GM18507 (cell line): Measurements from ENCODE around the gene OBSCN.
"Not testable (repeated sequence)": the region's sequence is repeated elsewhere in the genome, so short reads cannot be mapped to it uniquely, and the experiment has no call there.

ENCODE experiments used
- DNase-seq: peaks from one replicate; pipeline ENCODE4 v3.0.0; 2011; ENCODE audit warnings: low read depth; ENCODE audit not compliant: insufficient read length; ENCODE audit errors: extremely low spot score
- FAIRE-seq: peaks from 2 replicates; lab custom pipeline; 2011; peaks lifted over from hg19 to GRCh38; lab: Jason Lieb, UNC

OBSCN gene

DNA sequence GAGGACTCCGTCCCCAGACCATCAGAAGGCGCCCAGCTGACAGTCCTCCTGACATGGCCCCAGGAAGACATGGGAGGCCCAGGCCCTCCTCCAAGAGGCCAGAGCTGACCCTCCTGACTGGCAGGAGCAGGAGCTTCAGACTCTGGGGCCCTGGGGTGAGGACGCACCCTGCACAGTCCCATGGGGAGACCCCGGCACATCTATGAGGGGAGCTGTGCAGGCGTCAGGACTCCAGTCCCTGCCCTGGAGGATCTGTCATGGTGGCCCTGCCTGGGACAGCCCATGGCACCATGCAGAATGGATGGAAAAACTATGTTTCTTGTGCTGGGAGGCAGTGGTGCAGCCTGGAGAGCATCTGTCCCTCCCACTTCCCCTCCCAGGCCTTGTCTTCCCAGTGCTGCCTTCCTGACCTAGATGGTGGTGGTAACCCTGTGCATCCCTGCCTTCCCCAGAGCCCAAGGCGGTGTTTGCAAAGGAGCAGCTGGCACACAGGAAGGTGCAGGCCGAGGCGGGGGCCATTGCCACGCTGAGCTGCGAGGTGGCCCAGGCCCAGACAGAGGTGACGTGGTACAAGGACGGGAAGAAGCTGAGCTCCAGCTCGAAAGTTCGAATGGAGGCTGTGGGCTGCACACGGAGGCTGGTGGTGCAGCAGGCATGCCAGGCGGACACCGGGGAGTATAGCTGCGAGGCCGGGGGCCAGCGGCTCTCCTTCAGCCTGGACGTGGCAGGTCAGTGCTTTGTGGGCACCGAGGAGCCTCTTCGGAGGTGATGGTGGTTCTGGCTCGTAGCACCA is 41.9 kb downstream of the OBSCN start:
- FAIRE-seq (no peak), DNase-seq (no peak)

DNA sequence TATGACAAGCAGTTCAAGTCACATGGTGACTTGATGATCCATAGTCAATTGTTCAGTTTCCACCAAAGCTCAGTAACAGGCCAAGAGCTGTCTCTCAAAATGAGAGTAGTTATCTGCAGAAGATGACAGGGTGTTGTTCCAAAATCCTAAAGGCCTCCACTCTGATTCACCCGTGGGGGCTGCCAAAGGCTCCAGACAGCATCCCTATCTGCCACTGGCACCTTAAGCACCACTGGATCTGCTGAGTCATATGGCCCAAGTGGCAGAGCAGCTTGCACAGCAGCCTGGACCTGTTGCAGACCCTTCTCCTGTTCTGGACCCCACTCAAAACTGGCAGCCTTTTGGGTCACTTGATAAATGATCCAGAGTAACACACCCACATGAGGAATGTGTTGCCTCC is 44.6 kb downstream of the OBSCN start:
- not testable (repeated sequence) for DNase-seq, FAIRE-seq

- FAIRE-seq, result no peak
- no peak for DNase-seq
These were observed 49.0 kb downstream of the OBSCN start for GRCh38 chr1:228256626-228257375.

DNA sequence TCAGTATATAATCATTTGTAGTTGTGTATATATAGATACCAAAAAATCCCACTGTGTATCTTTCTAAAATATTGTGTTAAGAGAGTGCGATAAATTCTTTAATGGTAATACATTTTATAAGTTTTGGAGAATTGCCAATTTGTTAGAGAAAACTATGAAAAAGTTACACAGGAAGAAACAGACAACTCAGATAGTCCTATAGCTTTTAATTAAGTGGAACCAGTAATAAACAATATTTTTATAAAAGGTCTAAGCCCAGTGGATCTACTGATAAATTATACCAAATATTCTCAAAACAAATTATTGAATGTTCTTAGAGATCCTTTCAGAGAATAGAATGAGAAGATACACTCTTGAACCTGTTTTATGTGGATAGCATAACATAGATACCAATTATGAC is 50.6 kb downstream of the OBSCN start:
- FAIRE-seq (no peak), DNase-seq (no peak)

DNA sequence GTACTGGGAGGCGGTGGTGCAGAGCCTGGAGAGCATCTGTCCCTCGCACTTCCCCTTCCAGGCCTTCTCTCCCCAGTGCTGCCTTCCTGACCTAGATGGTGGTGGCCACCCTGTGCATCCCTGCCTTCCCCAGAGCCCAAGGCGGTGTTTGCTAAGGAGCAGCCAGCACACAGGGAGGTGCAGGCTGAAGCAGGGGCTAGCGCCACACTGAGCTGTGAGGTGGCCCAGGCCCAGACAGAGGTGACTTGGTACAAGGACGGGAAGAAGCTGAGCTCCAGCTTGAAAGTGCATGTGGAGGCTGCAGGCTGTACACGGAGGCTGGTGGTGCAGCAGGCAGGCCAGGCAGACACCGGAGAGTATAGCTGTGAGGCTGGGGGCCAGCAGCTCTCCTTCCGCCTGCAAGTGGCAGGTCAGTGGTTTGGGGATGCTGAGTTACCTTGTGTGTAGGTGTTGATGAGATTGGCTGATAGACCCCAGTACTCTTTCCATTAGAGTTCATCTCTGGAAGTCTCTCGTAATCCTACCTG is 51.6 kb downstream of the OBSCN start:
- no peak for FAIRE-seq
- no peak for DNase-seq

DNA sequence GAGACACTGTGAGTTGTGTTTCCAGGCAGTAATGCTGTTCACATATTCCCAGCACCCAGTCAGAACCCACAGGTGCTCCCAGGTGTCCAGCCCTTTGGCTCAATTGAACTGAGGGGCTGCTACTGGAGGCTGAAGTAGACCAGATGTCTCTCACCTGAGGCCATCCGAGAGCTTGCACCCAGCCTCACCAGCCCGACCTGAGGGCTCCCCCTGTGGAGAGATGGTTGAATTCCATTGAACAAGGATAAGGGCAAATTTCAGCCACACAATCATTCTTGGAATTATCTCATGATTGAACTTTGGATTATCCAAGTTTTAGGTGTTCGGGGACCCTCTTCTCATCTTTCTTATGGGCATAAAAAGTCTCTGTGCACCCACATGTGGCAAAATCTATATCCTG is 52.1 kb downstream of the OBSCN start:
- DNase-seq (no peak), FAIRE-seq (no peak)

DNA sequence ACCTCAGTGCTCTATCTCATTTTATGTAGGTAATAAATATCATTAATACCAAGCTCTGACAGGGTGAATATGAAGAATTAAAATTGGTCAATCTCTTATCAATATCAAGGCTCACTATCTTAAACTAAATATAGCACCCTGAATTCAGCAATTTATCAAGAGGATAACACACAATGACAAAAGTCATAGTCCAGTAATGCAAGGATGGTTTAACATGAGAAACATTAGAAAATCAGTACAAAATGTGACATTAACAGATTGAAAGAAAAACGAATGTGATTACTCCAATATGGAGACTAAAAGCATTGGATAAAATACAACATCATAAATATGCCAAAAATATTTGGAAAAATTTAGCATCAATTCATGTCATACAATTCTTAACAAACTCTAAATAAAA is 53.9 kb downstream of the OBSCN start:
- no peak for DNase-seq
- no peak for FAIRE-seq

DNA sequence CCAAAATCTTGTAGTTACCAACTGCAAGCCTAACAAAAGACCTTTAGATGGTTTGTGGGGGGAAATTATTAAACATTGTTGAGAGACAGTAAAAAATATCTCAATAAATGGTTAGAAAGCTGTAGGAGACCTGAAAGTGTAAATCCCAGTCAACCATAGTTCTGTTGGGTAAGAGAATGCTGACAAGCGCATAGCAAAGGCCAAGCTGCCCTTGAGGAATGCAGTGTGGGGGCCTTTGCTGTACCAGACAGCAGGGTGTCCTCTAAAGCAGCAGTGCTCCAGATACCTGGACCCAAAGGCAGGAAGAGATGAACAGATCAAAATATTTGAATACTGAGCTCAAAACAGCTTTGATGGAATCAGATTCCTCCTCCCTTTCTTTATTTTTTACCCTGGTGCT is 54.6 kb downstream of the OBSCN start:
- FAIRE-seq, result no peak
- DNase-seq, result no peak

- FAIRE-seq, result no peak
- DNase-seq, result no peak
These were observed 55.8 kb downstream of the OBSCN start for GRCh38 chr1:228263636-228264035.

- FAIRE-seq, result no peak
- no peak for DNase-seq
These were observed 56.4 kb downstream of the OBSCN start for GRCh38 chr1:228264090-228264829.

- FAIRE-seq, result no peak
- no peak for DNase-seq
These were observed 57.3 kb downstream of the OBSCN start for GRCh38 chr1:228265167-228265566.

- no peak for DNase-seq
- FAIRE-seq, result no peak
These were observed 60.4 kb downstream of the OBSCN start for GRCh38 chr1:228267962-228268880.

DNA sequence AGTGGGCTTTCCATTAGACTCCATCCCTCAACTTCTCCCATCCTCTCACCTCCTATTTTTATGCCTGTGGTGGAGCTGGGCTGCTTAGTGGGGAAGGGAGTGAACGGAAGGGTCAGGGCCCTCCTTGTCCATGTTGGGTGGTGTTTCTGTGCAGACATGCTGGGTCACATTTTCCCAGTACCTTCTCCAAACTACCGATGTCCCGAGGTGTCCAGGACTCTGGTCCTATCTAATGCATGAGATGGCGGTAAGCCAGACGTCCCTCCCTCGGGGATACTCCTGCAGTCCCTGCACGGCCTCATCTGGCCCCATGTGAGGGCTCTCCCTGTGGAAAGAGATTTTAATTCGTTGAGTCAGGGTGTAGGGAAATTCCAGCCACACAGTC is 61.0 kb downstream of the OBSCN start:
- FAIRE-seq, result no peak

GRCh38 chr1:228269431-228269830 is 61.6 kb downstream of the OBSCN start:
- not testable (repeated sequence) for DNase-seq
- peak; percentile 75 for FAIRE-seq

More for the DNA sequence above, 61.0 kb downstream of the OBSCN start:
- DNase-seq, result no peak

DNA sequence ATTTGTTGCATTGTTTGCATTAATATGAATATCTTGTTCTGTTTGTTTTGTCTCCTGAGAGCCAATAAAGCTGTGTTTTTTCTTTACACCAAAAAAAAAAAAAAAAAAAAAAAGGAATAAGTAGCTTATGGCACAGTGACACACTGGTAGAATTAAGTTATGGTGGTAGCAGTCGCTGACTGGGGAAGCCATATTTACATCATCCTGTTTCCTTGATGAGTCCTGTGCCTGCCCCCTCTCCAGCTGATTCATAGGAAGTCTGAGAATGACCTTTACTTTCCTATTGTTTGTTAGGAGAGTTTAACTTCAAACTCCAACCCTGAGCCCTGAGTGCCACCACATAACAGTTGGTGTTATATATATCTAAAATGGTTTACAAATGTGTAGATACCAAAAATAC is 62.2 kb downstream of the OBSCN start:
- DNase-seq (no peak), FAIRE-seq (no peak)

DNA sequence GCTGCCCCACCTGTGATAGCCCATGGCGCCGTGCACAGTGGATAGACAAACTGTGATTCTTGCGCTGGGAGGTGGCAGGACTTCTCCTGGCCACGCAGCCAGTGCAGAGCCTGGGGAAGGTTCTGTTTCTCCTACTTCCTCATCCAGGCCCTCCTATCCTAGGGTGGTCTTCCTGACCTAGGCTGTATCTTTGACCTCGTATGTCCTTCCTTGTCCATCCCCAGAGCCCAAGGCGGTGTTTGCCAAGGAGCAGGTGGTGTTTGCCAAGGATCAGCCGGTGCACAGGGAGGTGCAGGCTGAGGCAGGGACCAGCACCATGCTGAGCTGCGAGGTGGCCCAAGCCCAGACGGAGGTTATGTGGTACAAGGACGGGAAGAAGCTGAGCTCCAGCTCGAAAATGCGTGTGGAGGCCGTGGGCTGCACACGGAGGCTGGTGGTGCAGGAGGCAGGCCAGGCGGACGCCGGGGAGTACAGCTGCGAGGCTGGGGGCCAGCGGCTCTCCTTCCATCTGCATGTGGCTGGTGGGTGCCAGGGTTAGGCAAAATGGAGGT is 63.9 kb downstream of the OBSCN start:
- DNase-seq, result no peak
- FAIRE-seq, result no peak

- FAIRE-seq (no peak), DNase-seq (no peak)
These were observed 64.5 kb downstream of the OBSCN start for GRCh38 chr1:228272331-228272791.

DNA sequence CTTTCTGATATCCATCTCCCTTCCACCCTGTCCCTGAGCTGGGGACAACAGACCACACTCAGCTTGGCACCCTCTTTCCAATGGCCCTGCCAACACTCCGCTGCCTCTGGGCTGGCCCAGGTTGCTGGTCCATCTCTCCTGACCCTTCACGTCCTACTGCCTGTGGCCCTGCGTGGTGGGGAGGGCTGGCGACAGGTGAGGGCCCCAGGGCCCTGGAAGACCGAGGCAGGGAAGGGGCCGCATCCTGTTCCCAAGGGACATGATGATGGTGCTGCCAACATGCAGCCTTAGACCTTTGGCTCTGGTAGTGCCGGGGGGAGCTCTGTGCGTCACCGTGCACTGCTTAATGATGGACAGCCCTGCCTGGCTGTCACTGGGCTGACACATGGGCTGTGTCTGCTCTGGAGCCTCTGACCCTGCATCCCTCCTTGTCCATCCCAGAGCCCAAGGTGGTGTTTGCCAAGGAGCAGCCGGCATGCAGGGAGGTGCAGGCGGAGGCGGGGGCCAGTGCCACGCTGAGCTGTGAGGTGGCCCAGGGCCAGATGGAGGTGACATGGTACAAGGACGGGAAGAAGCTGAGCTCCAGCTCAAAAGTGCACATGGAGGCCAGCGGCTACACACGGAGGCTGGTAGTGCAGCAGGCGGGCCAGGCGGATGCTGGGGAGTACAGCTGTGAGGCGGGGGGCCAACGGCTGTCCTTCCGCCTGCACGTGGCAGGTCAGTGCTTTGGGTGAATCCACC is 65.2 kb downstream of the OBSCN start:
- FAIRE-seq, result no peak

More for the DNA sequence above, 65.2 kb downstream of the OBSCN start:
- DNase-seq, result no peak
